Measurements from ENCODE around the gene FAM193A.
"Not testable (repeated sequence)": the region's sequence is repeated elsewhere in the genome, so short reads cannot be mapped to it uniquely, and the experiment has no call there.

The FAM193A gene

GRCh38 chr4:2536193-2537010 lies at the start of gene FAM193A:
TSS of gene FAM193A (plus strand) at chr4:2536647. CDS start at chr4:2536916, 269 bp downstream.
- DNase-seq (ENCODE audit: low spot score), result peak; percentile 97

GRCh38 chr4:2486981-2487380 lies 49.5 kb upstream of the FAM193A start:
- no peak for DNase-seq (ENCODE audit: low spot score)

DNA sequence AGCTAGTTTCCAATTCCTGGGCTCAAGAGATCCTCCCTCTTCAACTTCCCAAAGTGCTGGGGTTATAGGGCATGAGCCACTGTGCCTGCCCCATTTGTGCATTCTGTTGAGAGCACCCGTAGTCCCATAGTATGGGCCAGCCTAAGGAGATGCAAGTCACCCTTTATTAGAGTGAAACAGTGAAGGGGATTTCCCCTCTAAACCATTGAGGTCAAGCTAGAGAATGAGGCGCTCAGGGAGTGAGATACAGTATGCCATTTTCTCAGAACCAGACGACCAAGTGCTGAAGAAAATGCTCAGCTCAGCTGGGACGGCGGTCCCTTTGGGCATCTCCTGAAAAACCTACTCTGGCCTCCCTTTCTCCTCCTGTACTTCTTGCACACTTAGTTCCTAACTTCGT lies 48.8 kb upstream of the FAM193A start:
- DNase-seq (ENCODE audit: low spot score), result no peak

DNA sequence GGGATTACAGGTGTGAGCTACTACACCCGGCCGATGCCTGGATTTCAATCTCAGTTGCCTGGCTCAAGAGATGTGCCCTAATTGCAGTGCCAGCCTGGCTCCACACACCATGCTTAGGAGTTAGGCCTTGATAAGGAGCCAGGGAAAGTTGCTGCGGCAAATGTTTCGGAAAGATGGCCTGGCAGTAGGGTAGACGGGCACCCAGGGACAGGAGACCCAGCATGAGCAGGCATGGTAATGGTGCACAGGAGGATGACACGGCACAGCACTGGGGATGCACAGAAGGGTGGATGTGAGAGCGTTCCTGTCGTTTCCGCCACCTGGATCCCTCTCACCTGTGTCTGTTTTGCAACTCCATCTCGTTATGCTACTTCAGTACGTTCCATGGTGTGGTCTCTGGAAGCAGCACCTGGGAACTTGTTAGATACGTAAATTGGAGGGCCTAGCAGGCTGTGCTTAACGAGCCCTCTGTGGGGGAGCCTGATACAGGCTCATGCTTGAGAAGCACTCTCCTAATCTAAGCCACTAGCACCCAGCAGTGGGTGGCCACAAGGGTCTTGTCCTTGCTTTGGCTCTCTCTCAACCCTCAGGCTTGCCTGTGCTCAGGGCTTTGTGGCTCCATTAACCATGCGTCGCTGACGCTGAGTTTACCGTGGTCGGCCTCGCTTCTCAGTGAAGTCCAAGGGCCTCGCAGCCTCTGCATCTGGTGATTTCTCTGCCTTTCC lies 47.2 kb upstream of the FAM193A start:
- DNase-seq (ENCODE audit: low spot score), result no peak

DNA sequence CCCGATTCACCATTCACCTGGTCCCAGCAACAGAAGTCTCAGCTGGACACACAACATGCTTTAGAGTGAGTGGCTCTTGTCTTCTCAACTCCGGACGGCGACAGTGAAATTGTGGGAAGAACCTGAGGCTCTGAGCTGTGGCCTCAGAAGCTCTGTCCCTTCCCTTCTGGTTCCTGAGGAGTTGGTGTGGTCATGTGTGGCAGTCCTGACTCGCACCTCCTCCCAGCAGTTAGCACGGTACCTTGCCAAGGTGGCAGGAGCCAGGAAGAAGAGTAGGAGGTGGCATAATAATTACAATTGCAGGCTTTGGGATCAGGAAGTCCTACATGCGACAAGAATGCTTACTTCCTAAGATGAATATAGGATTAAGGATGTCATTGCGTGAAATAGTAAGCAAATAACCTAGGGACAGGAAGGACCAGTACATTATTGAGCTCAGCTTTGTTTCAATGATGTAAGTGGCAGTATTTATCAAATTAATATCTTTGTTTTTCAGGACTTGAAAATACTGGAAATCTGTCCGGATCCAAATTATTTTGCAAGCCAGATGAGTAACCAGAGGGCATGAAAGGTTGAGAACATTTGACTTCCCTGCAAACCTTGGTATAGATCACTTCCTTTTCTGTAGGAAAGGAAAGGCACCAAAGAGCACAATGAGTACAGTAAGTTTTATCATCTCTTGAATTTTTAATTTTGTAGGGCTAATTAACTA lies 46.5 kb upstream of the FAM193A start:
- DNase-seq (ENCODE audit: low spot score), result no peak

GRCh38 chr4:2492970-2493369 lies 43.5 kb upstream of the FAM193A start:
- no peak for DNase-seq (ENCODE audit: low spot score)

GRCh38 chr4:2494992-2495391 lies 41.5 kb upstream of the FAM193A start:
- no peak for DNase-seq (ENCODE audit: low spot score)

- no peak for DNase-seq (ENCODE audit: low spot score)
Measured at GRCh38 chr4:2497324-2497723, 39.1 kb upstream of the FAM193A start.

DNA sequence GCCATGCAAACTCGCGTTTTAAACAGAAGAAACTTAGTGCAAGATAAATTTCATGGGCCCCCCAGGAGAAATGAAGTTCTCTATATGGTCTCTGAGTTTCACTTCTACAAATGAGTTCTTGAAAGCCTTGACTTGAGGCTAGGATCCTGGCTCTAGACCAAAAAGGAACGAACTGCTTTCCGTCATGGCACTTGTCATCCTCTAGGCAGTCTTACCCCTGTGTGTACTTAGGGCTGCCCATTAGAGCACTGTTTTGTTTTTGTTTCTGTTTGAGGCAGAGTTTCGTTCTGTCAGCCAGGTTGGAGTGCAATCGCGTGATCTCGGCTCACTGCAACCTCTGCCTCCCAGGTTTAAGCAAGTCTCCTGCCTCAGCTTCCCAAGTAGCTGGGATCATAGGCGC lies 38.5 kb upstream of the FAM193A start:
- no peak for DNase-seq (ENCODE audit: low spot score)

GRCh38 chr4:2500547-2500946 lies 35.9 kb upstream of the FAM193A start:
- no peak for DNase-seq (ENCODE audit: low spot score)

- DNase-seq (ENCODE audit: low spot score), result no peak
Measured at GRCh38 chr4:2501034-2501594, 35.3 kb upstream of the FAM193A start.

- DNase-seq (ENCODE audit: low spot score), result no peak
Measured at GRCh38 chr4:2503809-2504208, 32.6 kb upstream of the FAM193A start.

GRCh38 chr4:2507259-2507658 lies 29.2 kb upstream of the FAM193A start:
- DNase-seq (ENCODE audit: low spot score), result no peak

GRCh38 chr4:2507855-2508254 lies 28.6 kb upstream of the FAM193A start:
- DNase-seq (ENCODE audit: low spot score), result no peak

GRCh38 chr4:2510351-2511259 lies 25.8 kb upstream of the FAM193A start:
- no peak for DNase-seq (ENCODE audit: low spot score)

- DNase-seq (ENCODE audit: low spot score), result no peak
Measured at GRCh38 chr4:2511645-2512131, 24.8 kb upstream of the FAM193A start.

- DNase-seq (ENCODE audit: low spot score), result no peak
Measured at GRCh38 chr4:2512396-2513135, 23.9 kb upstream of the FAM193A start.

DNA sequence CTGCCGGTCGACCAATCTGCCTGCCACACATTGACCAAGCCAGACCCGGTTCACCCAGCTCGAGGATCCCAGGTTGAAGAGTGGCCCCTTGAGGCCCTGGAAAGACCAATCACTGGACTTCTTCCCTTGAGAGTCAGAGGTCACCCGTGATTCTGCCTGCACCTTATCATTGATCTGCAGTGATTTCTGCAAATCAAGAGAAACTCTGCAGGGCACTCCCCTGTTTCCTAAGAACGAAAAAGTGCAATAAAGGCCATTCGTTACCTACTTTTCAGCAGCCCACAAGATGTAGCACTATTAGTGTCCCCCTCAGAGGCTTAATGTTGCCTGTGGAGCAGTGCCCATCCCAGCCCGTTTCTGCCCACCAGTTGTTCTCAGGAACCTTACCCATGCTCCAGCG lies 22.3 kb upstream of the FAM193A start:
- not testable (repeated sequence) for DNase-seq (ENCODE audit: low spot score)

GRCh38 chr4:2514944-2515343 lies 21.5 kb upstream of the FAM193A start:
- not testable (repeated sequence) for DNase-seq (ENCODE audit: low spot score)

DNA sequence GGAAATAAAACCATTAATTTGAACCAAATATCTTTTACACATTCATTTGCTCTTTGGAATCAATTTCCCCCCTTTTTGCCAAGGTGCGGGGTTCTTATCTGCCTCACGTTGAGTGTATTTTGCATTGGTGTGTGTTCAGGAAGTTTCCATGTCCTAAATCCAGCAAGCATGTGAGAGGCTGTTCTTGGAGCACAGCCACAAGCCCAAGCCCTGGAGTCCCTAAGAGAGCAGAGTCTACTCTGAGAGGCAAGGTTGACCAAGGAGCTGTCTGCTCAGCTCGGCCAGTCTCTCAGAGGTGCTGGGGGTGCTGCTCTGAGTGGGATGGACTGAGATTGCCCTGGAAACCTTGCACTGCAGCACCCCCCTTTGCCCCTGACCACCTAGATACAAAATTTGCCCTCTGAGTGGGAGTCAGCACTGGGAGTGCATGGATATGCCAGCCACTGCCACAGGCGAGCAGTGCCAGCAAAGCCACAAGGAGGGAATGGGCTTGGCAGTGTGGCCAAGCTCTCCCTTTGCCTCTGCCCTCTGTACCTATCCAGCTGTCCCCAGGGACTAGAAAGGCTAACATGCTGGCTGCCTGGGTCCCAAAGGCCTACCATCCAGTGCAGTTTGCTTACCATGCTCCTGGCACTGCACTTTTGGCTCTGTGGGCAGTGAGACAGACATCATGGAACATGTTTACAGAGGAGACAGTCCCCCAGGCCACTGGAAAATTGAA lies 20.5 kb upstream of the FAM193A start:
- DNase-seq (ENCODE audit: low spot score), result no peak
